HepG2 (cell line): ENCODE measurements around the gene TTLL11. TPM values are rescaled to one million over a fixed set of nuclear protein-coding genes. Genes with fewer than 3 reads are reported as not detected.

Source experiments
- ATF1 ChIP-seq: IDR thresholded peaks from 2 replicates; pipeline ENCODE4 v1.6.1; 2016; ENCODE audit warnings: mild to moderate bottlenecking, control low read depth
- CREM ChIP-seq, 2 experiments: sonication (generic) in 1 of 2; formaldehyde crosslinking in 1 of 2; IDR thresholded peaks; 2 replicates each; pipeline versions ENCODE4 v1.4.0 to v1.6.1; 2016 to 2020; ENCODE audit warnings: antibody characterized with exemption in 1 of 2, mild to moderate bottlenecking in 1 of 2, missing genetic modification reagents in 1 of 2
- ESRRA ChIP-seq: sonication (generic); formaldehyde crosslinking; IDR thresholded peaks from 2 replicates; pipeline ENCODE4 v1.5.1; 2020; ENCODE audit warnings: mild to moderate bottlenecking, low read depth, missing genetic modification reagents
- FOXA1 ChIP-seq, 2 experiments: fragments of 450-650 bp in 1 of 2; sonication (generic) in 1 of 2; formaldehyde crosslinking in 1 of 2; IDR thresholded peaks; 2 replicates each; pipeline versions ENCODE4 v1.4.0 to v1.6.1; 2016 to 2020; ENCODE audit warnings: missing genetic modification reagents in 1 of 2
- FOXA3 ChIP-seq: IDR thresholded peaks from 2 replicates; pipeline ENCODE4 v1.6.1; 2016; ENCODE audit warnings: missing genetic modification reagents, missing compliant biosample characterization
- GATA4 ChIP-seq: sonication (generic); IDR thresholded peaks from 2 replicates; pipeline ENCODE4 v1.6.1; 2016; ENCODE audit warnings: antibody characterized with exemption, low read depth, borderline replicate concordance
- MTF2 ChIP-seq: sonication (generic); formaldehyde crosslinking; IDR thresholded peaks from 2 replicates; pipeline ENCODE4 v1.5.0; 2020; ENCODE audit warnings: missing genetic modification reagents, borderline replicate concordance
- NCOR1 ChIP-seq: fragments of 200-600 bp; sonication (generic); IDR thresholded peaks from 2 replicates; pipeline ENCODE4 v1.7.0; 2017; ENCODE audit warnings: antibody characterized with exemption, low read length, borderline replicate concordance
- NPAS2 ChIP-seq: sonication (generic); formaldehyde crosslinking; IDR thresholded peaks from 2 replicates; pipeline ENCODE4 v1.8.0; 2022; ENCODE audit warnings: mild to moderate bottlenecking, missing genetic modification reagents, borderline replicate concordance
- PITX1 ChIP-seq: sonication (generic); formaldehyde crosslinking; IDR thresholded peaks from 2 replicates; pipeline ENCODE4 v1.5.1; 2020; ENCODE audit warnings: mild to moderate bottlenecking, missing genetic modification reagents
- POLR2AphosphoS2 ChIP-seq: IDR thresholded peaks from 2 replicates; pipeline ENCODE4 v1.6.1; 2011; ENCODE audit warnings: low read depth, low read length, improper control_type of control experiment
- SCMH1 ChIP-seq: sonication (generic); formaldehyde crosslinking; IDR thresholded peaks from 2 replicates; pipeline ENCODE4 v1.9.0; 2021; ENCODE audit warnings: missing genetic modification reagents, mild to moderate bottlenecking, borderline replicate concordance
- TRIM24 ChIP-seq: sonication (generic); formaldehyde crosslinking; IDR thresholded peaks from 2 replicates; pipeline ENCODE4 v1.8.0; 2022; ENCODE audit warnings: mild to moderate bottlenecking, missing genetic modification reagents
- ZKSCAN1 ChIP-seq: fragments of 150-350 bp; IDR thresholded peaks from 2 replicates; pipeline ENCODE4 v1.6.1; 2014; ENCODE audit warnings: low read length
- ZMYM3 ChIP-seq: sonication (generic); formaldehyde crosslinking; IDR thresholded peaks from 2 replicates; pipeline ENCODE4 v1.5.1; 2020; ENCODE audit warnings: mild to moderate bottlenecking, missing genetic modification reagents
- ZNF703 ChIP-seq: sonication (generic); formaldehyde crosslinking; IDR thresholded peaks from 2 replicates; pipeline ENCODE4 v1.5.1; 2020; ENCODE audit warnings: missing genetic modification reagents, mild to moderate bottlenecking, moderate library complexity, borderline replicate concordance
- ZNF709 ChIP-seq: sonication (generic); formaldehyde crosslinking; IDR thresholded peaks from 2 replicates; pipeline ENCODE4 v1.5.0; 2020; ENCODE audit warnings: mild to moderate bottlenecking, missing genetic modification reagents
- ZNF772 ChIP-seq: sonication (generic); formaldehyde crosslinking; IDR thresholded peaks from 2 replicates; pipeline ENCODE4 v1.5.0; 2020; ENCODE audit warnings: mild to moderate bottlenecking, missing genetic modification reagents
- ZSCAN30 ChIP-seq: sonication (generic); formaldehyde crosslinking; IDR thresholded peaks from 2 replicates; pipeline ENCODE4 v1.5.0; 2020; ENCODE audit warnings: mild to moderate bottlenecking, missing genetic modification reagents
- polyA plus RNA-seq, 8 experiments: library from polyadenylated mRNA; depleted of rRNA in 3 of 8; stranded (reverse) in 7 of 8; unstranded in 1 of 8; fragments of >200 nt; fragmentation: Illumina TruSeq in 4 of 8; extraction: Trizol in 4 of 8; gene quantifications; 2 replicates each; pipeline versions ENCODE4 v1.2.1 to v1.2.3, GENCODE V29; 2011 to 2016; ENCODE audit warnings: low read depth in 4 of 8, missing spikeins in 1 of 8, mixed read lengths in 1 of 8; ENCODE audit not compliant: insufficient read depth in 1 of 8
- total RNA-seq, 5 experiments: library from RNA; depleted of rRNA; stranded (reverse); fragments of >200 nt; fragmentation: Illumina TruSeq; extraction: Trizol; gene quantifications; 2 replicates each; pipeline ENCODE4 v1.2.3, GENCODE V29; 2016; ENCODE audit warnings: low read depth in 1 of 5
- TF ChIP-seq, protein P1 (sequence below): sonication (generic); formaldehyde crosslinking; IDR thresholded peaks from 2 replicates; pipeline ENCODE4 v1.5.1; 2020; ENCODE audit warnings: mild to moderate bottlenecking, missing genetic modification reagents, borderline replicate concordance
- TF ChIP-seq, protein P2 (sequence below): sonication (generic); formaldehyde crosslinking; IDR thresholded peaks from 2 replicates; pipeline ENCODE4 v1.5.0; 2020; ENCODE audit warnings: missing genetic modification reagents, mild to moderate bottlenecking, borderline replicate concordance
- TF ChIP-seq, protein P3 (sequence below): sonication (generic); formaldehyde crosslinking; IDR thresholded peaks from 2 replicates; pipeline ENCODE4 v1.8.1; 2022; ENCODE audit warnings: low read depth, mild to moderate bottlenecking, missing genetic modification reagents
- TF ChIP-seq, protein P4 (sequence below): sonication (generic); formaldehyde crosslinking; IDR thresholded peaks from 2 replicates; pipeline ENCODE4 v1.4.0; 2020; ENCODE audit warnings: missing genetic modification reagents
- TF ChIP-seq, protein P5 (sequence below): IDR thresholded peaks from 2 replicates; pipeline ENCODE4 v1.6.1; 2016; ENCODE audit warnings: missing genetic modification reagents, missing compliant biosample characterization

Gene TTLL11
- total and polyA plus RNA-seq, 2 of the 13 experiments (the other 11 are each of a cell fraction or from before 2014, with no cell fraction given) = 4.5 to 5.2 TPM

DNA sequence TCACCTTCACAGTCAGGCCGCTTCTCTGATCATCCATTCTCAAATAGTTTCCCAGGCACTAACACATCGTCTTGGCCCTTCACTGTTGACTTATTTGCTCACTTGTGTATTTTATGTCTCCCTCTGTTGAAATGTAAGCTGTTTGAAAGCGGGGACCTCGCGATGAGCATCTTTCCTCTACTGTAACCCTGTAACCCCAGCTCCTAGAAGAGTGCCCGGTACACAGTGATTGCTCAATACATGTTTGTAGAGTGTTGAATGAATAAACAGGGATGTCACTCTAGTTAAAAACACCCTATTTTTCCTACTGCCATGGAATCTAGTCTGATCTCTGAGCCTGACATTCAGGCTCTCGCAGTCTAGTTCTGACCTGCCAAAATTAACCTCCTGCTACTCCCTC is 150.8 kb downstream of the TTLL11 start (continued):
- TF ChIP-seq, protein P1, sequence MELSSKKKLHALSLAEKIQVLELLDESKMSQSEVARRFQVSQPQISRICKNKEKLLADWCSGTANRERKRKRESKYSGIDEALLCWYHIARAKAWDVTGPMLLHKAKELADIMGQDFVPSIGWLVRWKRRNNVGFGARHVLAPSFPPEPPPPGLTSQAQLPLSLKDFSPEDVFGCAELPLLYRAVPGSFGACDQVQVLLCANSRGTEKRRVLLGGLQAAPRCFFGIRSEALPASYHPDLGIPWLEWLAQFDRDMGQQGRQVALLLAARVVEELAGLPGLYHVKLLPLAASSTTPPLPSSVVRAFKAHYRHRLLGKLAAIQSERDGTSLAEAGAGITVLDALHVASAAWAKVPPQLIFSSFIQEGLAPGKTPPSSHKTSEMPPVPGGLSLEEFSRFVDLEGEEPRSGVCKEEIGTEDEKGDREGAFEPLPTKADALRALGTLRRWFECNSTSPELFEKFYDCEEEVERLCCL (CRISPR knock-in tag) = no peak
- TF ChIP-seq POLR2AphosphoS2 = no peak
- no peak for TF ChIP-seq ZKSCAN1
- TF ChIP-seq NPAS2 (CRISPR knock-in tag) = no peak
- TF ChIP-seq ATF1 (CRISPR knock-in tag) = no peak
- no peak for TF ChIP-seq MTF2 (CRISPR knock-in tag)
- TF ChIP-seq, protein P2, sequence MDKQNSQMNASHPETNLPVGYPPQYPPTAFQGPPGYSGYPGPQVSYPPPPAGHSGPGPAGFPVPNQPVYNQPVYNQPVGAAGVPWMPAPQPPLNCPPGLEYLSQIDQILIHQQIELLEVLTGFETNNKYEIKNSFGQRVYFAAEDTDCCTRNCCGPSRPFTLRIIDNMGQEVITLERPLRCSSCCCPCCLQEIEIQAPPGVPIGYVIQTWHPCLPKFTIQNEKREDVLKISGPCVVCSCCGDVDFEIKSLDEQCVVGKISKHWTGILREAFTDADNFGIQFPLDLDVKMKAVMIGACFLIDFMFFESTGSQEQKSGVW (CRISPR knock-in tag) = no peak
- no peak for TF ChIP-seq PITX1
- no peak for TF ChIP-seq ZNF709 (CRISPR knock-in tag)
- TF ChIP-seq GATA4 = no peak
- no peak for TF ChIP-seq SCMH1 (CRISPR knock-in tag)
- TF ChIP-seq, protein P3, sequence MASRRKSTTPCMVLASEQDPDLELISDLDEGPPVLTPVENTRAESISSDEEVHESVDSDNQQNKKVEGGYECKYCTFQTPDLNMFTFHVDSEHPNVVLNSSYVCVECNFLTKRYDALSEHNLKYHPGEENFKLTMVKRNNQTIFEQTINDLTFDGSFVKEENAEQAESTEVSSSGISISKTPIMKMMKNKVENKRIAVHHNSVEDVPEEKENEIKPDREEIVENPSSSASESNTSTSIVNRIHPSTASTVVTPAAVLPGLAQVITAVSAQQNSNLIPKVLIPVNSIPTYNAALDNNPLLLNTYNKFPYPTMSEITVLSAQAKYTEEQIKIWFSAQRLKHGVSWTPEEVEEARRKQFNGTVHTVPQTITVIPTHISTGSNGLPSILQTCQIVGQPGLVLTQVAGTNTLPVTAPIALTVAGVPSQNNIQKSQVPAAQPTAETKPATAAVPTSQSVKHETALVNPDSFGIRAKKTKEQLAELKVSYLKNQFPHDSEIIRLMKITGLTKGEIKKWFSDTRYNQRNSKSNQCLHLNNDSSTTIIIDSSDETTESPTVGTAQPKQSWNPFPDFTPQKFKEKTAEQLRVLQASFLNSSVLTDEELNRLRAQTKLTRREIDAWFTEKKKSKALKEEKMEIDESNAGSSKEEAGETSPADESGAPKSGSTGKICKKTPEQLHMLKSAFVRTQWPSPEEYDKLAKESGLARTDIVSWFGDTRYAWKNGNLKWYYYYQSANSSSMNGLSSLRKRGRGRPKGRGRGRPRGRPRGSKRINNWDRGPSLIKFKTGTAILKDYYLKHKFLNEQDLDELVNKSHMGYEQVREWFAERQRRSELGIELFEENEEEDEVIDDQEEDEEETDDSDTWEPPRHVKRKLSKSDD = no peak
- TF ChIP-seq, protein P4, sequence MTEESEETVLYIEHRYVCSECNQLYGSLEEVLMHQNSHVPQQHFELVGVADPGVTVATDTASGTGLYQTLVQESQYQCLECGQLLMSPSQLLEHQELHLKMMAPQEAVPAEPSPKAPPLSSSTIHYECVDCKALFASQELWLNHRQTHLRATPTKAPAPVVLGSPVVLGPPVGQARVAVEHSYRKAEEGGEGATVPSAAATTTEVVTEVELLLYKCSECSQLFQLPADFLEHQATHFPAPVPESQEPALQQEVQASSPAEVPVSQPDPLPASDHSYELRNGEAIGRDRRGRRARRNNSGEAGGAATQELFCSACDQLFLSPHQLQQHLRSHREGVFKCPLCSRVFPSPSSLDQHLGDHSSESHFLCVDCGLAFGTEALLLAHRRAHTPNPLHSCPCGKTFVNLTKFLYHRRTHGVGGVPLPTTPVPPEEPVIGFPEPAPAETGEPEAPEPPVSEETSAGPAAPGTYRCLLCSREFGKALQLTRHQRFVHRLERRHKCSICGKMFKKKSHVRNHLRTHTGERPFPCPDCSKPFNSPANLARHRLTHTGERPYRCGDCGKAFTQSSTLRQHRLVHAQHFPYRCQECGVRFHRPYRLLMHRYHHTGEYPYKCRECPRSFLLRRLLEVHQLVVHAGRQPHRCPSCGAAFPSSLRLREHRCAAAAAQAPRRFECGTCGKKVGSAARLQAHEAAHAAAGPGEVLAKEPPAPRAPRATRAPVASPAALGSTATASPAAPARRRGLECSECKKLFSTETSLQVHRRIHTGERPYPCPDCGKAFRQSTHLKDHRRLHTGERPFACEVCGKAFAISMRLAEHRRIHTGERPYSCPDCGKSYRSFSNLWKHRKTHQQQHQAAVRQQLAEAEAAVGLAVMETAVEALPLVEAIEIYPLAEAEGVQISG = no peak
- TF ChIP-seq, protein P5, sequence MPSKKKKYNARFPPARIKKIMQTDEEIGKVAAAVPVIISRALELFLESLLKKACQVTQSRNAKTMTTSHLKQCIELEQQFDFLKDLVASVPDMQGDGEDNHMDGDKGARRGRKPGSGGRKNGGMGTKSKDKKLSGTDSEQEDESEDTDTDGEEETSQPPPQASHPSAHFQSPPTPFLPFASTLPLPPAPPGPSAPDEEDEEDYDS (CRISPR knock-in tag) = no peak
- no peak for TF ChIP-seq CREM (IDR thresholded peaks at IDR 0.05)
- TF ChIP-seq CREM (CRISPR knock-in tag; IDR thresholded peaks at IDR 0.05) = no peak
- no peak for TF ChIP-seq TRIM24 (CRISPR knock-in tag)
- TF ChIP-seq NCOR1 = no peak
- no peak for TF ChIP-seq ZMYM3 (CRISPR knock-in tag)
- TF ChIP-seq FOXA3 = peak; percentile 84
- no peak for TF ChIP-seq ZNF772
- no peak for TF ChIP-seq FOXA1 (IDR thresholded peaks at IDR 0.05)
- no peak for TF ChIP-seq FOXA1 (CRISPR knock-in tag; IDR thresholded peaks at IDR 0.05)
- no peak for TF ChIP-seq ZSCAN30 (CRISPR knock-in tag)
- no peak for TF ChIP-seq ESRRA
- TF ChIP-seq ZNF703 (CRISPR knock-in tag) = no peak
